NCI-H748 (cell line): ENCODE results near the gene GLP2R.
"Not testable (repeated sequence)": the region's sequence is repeated elsewhere in the genome, so short reads cannot be mapped to it uniquely, and the experiment has no call there.

Experiments
- DNase-seq: peaks from one replicate; lab custom pipeline; 2025; ENCODE audit not compliant: unreplicated experiment; lab: John Stamatoyannopoulos, UW

The GLP2R gene, protein sequence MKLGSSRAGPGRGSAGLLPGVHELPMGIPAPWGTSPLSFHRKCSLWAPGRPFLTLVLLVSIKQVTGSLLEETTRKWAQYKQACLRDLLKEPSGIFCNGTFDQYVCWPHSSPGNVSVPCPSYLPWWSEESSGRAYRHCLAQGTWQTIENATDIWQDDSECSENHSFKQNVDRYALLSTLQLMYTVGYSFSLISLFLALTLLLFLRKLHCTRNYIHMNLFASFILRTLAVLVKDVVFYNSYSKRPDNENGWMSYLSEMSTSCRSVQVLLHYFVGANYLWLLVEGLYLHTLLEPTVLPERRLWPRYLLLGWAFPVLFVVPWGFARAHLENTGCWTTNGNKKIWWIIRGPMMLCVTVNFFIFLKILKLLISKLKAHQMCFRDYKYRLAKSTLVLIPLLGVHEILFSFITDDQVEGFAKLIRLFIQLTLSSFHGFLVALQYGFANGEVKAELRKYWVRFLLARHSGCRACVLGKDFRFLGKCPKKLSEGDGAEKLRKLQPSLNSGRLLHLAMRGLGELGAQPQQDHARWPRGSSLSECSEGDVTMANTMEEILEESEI

GRCh38 chr17:9825641-9826150 lies at the start of gene GLP2R:
Gene GLP2R, plus strand, starts transcription at chr17:9825924. Its CDS starts 140 bp downstream, at chr17:9826064.
- DNase-seq: no peak

DNA sequence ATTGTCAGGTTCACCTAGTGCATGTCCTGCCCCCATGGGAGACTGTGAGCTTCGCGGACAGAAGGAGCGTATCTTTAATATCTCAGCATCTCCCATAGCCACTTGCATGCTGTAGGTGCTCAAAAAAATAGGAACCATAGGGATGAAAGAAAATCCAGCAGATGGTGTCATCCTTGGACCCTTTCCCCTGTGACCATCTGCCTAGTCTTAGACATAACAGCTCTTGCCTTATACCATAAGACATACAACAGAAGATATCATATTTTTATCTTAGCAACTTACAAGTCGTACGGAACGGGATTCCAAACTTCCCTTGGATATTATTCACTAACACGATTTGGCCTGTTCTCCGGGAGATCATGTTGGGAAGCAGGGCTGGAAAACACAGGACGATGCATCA lies 48.8 kb upstream of the GLP2R start:
- no peak for DNase-seq

DNA sequence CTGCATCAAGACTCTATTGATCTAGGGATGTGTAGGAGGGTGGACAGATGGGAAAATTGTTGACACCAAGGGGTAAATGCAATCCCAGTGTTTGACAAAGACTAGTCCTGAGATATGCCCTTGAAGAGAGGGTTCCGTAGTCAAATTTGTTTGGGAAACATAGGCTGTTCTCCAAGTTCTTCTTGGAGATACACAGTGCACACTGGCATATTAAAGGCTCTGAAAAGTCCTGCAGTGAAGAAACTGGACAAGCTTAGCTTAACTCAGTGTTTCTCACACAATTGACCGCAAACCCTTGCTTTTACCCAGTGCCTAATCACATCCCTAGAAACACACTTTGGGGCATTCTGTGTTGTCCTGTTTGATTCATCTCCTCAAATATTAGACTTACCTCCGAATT lies 45.2 kb upstream of the GLP2R start:
- no peak for DNase-seq

DNA sequence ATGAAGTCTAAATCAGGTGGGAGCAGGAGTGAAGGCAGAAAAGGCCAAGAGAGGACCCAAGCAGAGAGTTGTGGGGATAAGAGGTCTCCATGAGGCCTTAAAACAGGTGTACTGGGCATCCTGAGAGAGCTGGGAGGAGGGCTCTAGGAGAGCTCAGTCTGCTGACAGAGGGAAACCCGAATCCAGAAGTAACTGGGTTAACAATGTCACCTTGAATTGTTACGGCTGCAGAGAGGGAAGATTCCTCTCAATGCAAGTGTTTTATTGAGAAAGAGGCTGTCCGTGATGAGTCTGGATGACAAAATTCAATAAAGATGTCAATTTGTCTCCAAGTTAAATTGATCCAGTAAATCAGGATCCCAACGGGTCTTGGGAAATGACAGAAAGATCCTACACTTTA lies 42.7 kb upstream of the GLP2R start:
- DNase-seq: no peak

DNA sequence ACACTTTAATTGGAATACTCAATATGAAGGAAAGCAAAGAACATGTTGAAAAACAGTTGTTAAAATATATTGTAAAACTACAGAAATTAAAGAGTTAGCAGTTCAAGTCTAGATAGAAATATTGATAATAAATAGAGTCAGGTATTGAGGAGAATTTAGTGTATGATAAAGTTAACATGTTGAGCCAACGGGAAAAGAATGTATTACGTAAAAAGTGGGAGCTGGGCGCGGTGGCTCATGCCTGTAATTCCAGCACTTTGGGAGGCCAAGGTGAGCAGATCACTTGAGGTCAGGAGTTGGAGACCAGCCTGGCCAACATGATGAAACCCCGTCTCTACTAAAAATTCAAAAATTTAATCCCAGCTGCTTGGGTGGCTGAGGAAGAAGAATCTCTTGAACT lies 42.3 kb upstream of the GLP2R start:
- not testable (repeated sequence) for DNase-seq

DNA sequence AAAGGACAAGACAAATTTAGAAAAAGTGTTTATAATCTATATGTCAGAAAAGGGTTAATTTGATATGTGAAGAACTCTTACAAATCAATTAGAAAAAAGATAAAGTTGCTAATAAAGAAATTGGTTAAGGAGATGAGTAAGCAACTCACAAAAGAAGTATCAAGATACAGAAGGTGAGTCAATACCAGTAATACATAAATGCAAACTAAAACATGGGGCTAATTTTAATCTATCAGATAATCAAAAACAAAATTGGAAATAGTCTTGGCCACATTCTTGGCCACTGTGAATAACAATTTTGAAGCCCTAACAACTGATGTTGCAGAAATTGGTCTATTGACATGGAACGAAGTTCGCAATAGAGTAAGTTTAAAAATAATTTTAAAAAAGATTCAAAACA lies 41.2 kb upstream of the GLP2R start:
- no peak for DNase-seq

- DNase-seq: no peak
Measured at GRCh38 chr17:9788601-9789000, 37.1 kb upstream of the GLP2R start.

GRCh38 chr17:9790316-9790715 lies 35.4 kb upstream of the GLP2R start:
- DNase-seq: no peak

DNA sequence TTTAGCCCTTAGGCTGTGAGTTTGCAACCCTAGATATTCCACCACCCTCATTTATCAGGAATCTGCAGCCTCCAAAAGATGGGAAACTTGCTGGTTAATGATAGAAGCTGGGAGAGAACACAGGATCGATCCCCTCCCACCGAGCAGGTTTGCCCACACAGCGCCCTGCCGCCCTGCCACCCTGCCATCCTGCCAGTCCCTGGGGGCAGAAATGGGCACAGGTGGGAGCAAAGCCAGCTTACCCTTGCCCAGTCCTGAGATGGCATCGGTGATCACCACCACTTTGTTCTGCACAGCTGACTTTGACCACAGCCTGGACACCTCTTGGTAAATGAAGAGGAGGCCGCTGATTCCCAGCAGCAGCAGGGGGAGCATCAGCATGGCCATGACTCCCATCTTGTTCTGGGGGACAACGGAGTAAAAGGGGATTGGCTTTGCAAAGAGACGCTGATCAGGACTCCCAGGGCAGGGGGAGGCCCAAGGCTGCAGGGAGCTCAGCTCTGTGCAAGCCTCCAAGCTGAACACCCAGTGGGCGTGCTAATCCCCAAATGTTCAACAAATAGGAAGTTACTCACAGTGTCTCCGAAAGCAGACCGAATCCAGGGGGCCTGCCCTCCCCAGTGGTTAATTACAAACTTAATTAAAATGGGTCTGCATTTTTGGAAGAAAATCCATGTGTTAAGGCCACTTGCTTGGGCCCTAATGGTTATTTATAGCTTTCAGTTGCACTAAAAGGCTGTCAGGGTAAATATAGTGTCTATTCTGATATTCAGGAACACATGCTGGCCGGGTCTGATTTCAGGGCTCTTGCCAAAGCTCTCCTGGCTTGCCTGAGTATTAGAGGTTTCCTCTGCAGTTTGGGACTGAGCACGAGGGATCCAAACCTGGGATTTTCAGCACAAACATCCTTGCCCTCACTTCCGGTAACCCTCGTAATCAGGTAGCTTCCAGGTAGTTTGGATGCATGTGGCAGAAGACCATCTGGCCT lies 34.5 kb upstream of the GLP2R start, which contains the start of gene DHRS7C:
Gene DHRS7C (minus strand): TSS at position 704 of the 988 bp plus-strand sequence. CDS start 308 bp downstream, at position 396.
- no peak for DNase-seq

DNA sequence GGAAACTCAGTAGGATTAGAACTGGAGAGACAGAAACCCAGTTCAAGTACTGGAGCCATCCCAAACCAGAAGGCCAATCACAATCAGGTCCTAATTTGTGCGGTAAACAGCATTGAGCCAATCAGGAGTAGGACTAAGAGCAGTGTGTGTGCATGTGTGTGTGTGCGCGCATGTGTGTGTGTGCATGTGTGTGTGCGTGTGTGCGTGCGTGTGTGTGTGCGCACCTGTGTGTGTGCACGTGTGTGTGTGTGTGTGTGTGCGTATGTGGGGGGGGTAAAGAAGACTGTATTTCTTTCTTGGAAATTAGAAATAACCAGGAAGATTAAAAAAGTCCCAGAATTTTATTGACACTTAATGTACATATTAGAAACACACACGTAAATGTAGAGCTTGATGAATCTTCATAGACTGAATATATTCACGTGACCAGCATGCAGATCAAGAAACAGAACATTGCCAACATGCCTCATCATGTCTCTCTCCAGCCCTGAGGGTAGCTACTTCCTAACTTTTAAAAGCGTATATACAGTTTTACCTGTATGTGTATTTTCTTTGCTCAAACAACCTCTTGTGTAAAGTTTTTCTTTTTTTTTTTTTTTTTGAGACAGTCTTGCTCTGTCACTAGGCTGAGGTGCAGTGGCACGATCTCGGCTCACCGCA lies 33.4 kb upstream of the GLP2R start:
- DNase-seq: no peak

DNA sequence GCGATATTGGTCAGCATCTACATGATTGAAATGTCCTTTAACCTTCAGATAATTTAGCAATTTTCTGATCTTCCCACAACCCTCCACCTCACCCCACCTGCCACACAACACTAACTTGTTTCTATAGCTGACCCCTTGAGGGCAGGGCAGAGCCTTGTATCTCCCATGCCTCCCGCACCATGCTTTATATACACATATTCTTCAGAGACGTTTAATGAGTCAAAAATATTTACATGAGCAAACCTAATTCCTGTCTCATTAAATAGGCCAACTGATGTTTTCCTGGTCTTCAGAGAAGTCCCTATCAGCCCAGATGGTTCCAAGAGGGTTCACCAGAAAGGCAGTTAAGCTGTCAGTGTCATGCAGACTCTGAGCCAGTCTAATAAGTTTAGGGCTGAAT lies 27.7 kb upstream of the GLP2R start:
- no peak for DNase-seq

DNA sequence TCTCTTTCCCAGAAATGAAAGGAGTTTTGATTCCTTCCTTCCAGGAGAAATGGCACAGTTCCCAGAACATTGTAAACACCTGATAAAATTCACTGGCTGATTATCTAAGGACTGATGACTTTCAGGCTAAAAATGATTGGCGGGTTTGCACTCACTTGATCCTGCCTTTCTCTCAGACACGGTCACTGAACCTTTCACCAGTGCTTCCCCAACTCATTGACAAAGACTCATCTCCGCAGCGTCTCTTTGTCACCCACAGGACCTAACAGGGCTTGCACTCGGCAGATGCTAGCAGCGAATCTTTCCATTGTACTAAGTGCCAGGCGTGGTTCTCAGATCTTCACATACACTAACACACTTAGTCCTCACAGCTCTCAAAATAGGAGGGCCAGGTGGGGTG lies 27.0 kb upstream of the GLP2R start:
- peak; percentile 76 for DNase-seq

DNA sequence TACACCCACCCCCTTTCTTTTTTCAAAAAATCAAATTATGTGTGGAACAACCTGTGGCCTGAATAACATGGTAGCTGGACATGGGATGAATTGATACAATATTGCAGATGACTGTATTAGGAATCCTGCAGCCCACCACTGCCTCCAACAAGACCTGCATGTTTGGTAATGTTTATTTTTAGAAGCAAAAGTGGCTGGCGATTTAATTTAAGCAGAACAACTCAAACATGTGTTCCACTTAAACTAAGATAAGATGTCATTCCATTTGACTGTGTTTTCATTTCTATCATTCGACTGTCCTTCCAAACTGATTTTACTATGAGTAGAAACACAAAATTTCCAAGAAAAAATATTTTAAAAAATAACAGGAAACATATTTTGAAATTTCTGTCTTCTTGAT lies 24.2 kb upstream of the GLP2R start:
- DNase-seq: no peak

GRCh38 chr17:9802294-9802693 lies 23.4 kb upstream of the GLP2R start:
- no peak for DNase-seq

- no peak for DNase-seq
Measured at GRCh38 chr17:9802697-9803096, 23.0 kb upstream of the GLP2R start.

DNA sequence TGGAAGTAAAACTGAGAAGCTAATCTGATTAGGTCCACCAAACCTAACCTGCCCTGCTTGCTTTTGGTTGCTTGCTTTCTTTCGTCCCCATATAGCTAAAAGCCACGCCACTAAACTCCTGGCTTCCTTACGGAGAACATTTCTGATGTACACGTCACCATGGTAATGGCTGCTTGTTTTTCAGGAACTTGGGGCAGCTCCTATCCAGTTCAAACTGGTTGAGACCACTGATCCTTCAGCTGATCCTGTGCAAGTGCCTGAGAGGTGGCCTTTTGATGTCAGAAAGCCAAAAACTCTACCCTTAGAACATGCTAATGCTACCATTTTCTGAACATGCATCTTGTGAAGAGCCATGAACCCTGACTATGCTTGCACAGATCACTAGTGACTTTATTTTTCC lies 20.0 kb upstream of the GLP2R start:
- DNase-seq: no peak

- DNase-seq: no peak
Measured at GRCh38 chr17:9806699-9807098, 19.0 kb upstream of the GLP2R start.

DNA sequence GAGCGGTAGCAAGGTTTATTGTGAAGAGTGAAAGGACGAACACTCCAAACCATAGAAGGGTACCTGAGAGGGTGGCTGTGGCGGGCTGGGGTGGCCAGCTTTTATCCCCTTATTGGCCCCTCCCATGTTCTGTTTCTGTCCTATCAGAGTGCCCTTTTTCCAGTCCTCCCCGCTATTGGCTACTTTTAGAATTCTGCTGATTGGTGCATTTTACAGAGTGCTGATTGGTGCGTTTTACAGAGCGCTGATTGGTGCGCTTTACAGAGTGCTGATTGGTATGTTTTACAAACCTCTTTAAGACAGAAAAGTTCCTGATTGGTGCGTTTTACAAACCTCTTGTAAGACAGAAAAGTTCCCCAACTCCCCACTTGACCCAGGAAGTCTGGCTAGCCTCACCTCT lies 16.3 kb upstream of the GLP2R start:
- DNase-seq: no peak

- DNase-seq: no peak
Measured at GRCh38 chr17:9810100-9810949, 15.4 kb upstream of the GLP2R start.

GRCh38 chr17:9811086-9811485 lies 14.6 kb upstream of the GLP2R start:
- DNase-seq: no peak
